A549 (cell line): ENCODE data around the gene TDRD9.

Experiments used
- CTCF ChIP-seq: fragments of >200 bp; sonication (Bioruptor Twin); formaldehyde crosslinking; IDR thresholded peaks from 3 replicates; pipeline ENCODE4 v1.5.1; 2016
- EP300 ChIP-seq, 2 experiments: fragments of >200 bp; sonication (Bioruptor Twin); formaldehyde crosslinking; IDR thresholded peaks; 2 replicates in 1 of 2; 3 replicates in 1 of 2; pipeline ENCODE4 v1.6.1; 2016 to 2017
- POLR2A ChIP-seq: IDR thresholded peaks from 2 replicates; pipeline ENCODE4 v1.6.1; 2012; ENCODE audit warnings: mild to moderate bottlenecking, low read length
- REST ChIP-seq: fragments of 200-600 bp; sonication (generic); IDR thresholded peaks from 2 replicates; pipeline ENCODE4 v1.6.1; 2016; ENCODE audit warnings: antibody characterized with exemption, mild to moderate bottlenecking, moderate library complexity
- SMC3 ChIP-seq: fragments of >200 bp; sonication (Bioruptor Twin); formaldehyde crosslinking; IDR thresholded peaks from 3 replicates; pipeline ENCODE4 v1.6.1; 2018; ENCODE audit warnings: inconsistent platforms
- TF ChIP-seq, protein P1 (sequence below): IDR thresholded peaks from 2 replicates; pipeline ENCODE4 v1.6.1; 2012

DNA sequence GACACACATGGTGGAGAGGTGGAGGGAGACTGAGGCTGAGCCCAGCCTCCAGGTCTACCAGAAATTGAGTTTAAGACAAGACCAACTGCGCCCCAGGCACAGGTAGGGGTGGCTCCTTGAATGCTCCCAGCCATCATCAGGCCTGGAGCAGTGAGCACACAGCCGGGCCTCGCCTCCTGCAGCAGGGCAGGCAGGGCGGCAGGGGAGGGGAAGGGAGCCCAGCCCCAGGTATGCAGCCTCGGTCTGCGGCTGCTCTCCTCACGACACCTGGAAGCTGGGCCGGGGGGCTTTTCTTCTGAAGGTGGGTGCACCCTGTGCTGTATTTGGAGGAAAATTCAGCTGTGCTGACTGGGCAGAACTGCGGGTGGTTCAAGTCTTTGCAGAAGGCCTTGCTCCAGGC is 29.5 kb upstream of the TDRD9 start:
- TF ChIP-seq CTCF (no peak), EP300 (IDR thresholded peaks at IDR 0.05) (no peak), POLR2A (no peak), SMC3 (no peak), REST (no peak)
- TF ChIP-seq, protein P1, sequence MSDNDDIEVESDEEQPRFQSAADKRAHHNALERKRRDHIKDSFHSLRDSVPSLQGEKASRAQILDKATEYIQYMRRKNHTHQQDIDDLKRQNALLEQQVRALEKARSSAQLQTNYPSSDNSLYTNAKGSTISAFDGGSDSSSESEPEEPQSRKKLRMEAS = no peak
